IMR-90 (cell line): ENCODE results near the gene C12orf57. TPM values are rescaled to one million over a fixed set of nuclear protein-coding genes. Genes with fewer than 3 reads are reported as not detected.

ENCODE experiments used
- ATAC-seq: fragments of 200-7000 bp; cut with Tn5 transposase; 2 replicates; pipeline ENCODE4 v1.9.1; 2020; ENCODE audit warnings: low read depth, mild to moderate bottlenecking, moderate library complexity
- BruUV-seq: library from RNA; stranded (reverse); fragments of 400-500 nt; replicated peaks from 2 replicates; lab custom pipeline; 2021; lab: Mats Ljungman, UMichigan
- CTCF ChIA-PET: fragments of 300-600 bp; formaldehyde crosslinking; extraction: SDS; loops from one replicate; lab custom pipeline; 2021; ENCODE audit warnings: antibody characterized with exemption; lab: Yijun Ruan, JAX
- POLR2A ChIA-PET: fragments of 300-600 bp; sonication (Branson Sonifier 250); formaldehyde crosslinking; loops from one replicate; lab custom pipeline; 2022; ENCODE audit warnings: antibody characterized with exemption; ENCODE audit not compliant: unreplicated experiment; lab: Charles Lee
- DNase-seq: peaks from one replicate; pipeline ENCODE4 v3.0.0; 2013
- H2AFZ ChIP-seq: replicated peaks from 2 replicates; pipeline ENCODE3; 2013; ENCODE audit warnings: low read length, mild to moderate bottlenecking; ENCODE audit not compliant: poor library complexity
- H2AK5ac ChIP-seq: 2 replicates; pipeline ENCODE4 v1.6.1; 2013; ENCODE audit warnings: low read depth, low read length, inconsistent platforms
- H2AK9ac ChIP-seq: replicated peaks from 2 replicates; pipeline ENCODE3; 2013; ENCODE audit warnings: mild to moderate bottlenecking, low read depth, low read length, moderate library complexity; ENCODE audit not compliant: poor library complexity
- H2BK120ac ChIP-seq: 2 replicates; pipeline ENCODE4 v1.6.1; 2013; ENCODE audit warnings: low read depth, low read length, inconsistent platforms
- H2BK15ac ChIP-seq: 3 replicates; pipeline ENCODE4 v1.6.1; 2013; ENCODE audit warnings: low read depth, low read length, inconsistent platforms
- H2BK20ac ChIP-seq: 2 replicates; pipeline ENCODE4 v1.6.1; 2013; ENCODE audit warnings: low read depth, mild to moderate bottlenecking, inconsistent platforms, low read length, moderate library complexity
- H2BK5ac ChIP-seq: 2 replicates; pipeline ENCODE4 v1.6.1; 2013; ENCODE audit warnings: mild to moderate bottlenecking, low read depth, low read length, inconsistent platforms; ENCODE audit not compliant: poor library complexity, severe bottlenecking
- H3K14ac ChIP-seq: replicated peaks from 2 replicates; pipeline ENCODE4 v1.6.1; 2013; ENCODE audit warnings: low read depth, low read length, inconsistent platforms
- H3K18ac ChIP-seq: 2 replicates; pipeline ENCODE4 v1.6.1; 2013; ENCODE audit warnings: low read depth, low read length, control low read depth
- H3K23ac ChIP-seq: 2 replicates; pipeline ENCODE4 v1.6.1; 2013; ENCODE audit warnings: low read depth, low read length, inconsistent platforms
- H3K27ac ChIP-seq: 2 replicates; pipeline ENCODE4 v1.5.1; 2013; ENCODE audit warnings: mild to moderate bottlenecking, control low read depth, low read length; ENCODE audit not compliant: insufficient read depth
- H3K27me3 ChIP-seq: 2 replicates; pipeline ENCODE4 v1.6.1; 2013; ENCODE audit warnings: low read length; ENCODE audit not compliant: control insufficient read depth, insufficient read depth
- H3K36me3 ChIP-seq: 2 replicates; pipeline ENCODE4 v1.6.1; 2013; ENCODE audit warnings: low read length, mixed read lengths; ENCODE audit not compliant: control insufficient read depth, insufficient read depth
- H3K4ac ChIP-seq: 2 replicates; pipeline ENCODE4 v1.6.1; 2013; ENCODE audit warnings: low read depth, low read length, inconsistent platforms
- H3K4me1 ChIP-seq: 2 replicates; pipeline ENCODE4 v1.6.1; 2013; ENCODE audit warnings: low read length, mixed read lengths; ENCODE audit not compliant: control insufficient read depth, insufficient read depth
- H3K4me2 ChIP-seq: 2 replicates; pipeline ENCODE4 v1.6.1; 2013; ENCODE audit warnings: low read depth, mild to moderate bottlenecking, control low read depth, low read length, moderate library complexity
- H3K4me3 ChIP-seq: 2 replicates; pipeline ENCODE4 v1.5.1; 2013; ENCODE audit warnings: low read depth, mild to moderate bottlenecking, control low read depth, low read length, moderate library complexity; ENCODE audit not compliant: insufficient read depth
- H3K56ac ChIP-seq: 2 replicates; pipeline ENCODE4 v1.6.1; 2013; ENCODE audit warnings: low read length, inconsistent platforms; ENCODE audit not compliant: insufficient read depth; ENCODE audit errors: extremely low read depth
- H3K79me1 ChIP-seq, 2 experiments: 2 replicates each; pipeline ENCODE4 v1.6.1; 2013; ENCODE audit warnings: low read length in 2 of 2, inconsistent platforms in 1 of 2, low read depth in 1 of 2
- H3K9ac ChIP-seq: 2 replicates; pipeline ENCODE4 v1.6.1; 2013; ENCODE audit warnings: low read depth, low read length, control low read depth
- H3K9me1 ChIP-seq: 2 replicates; pipeline ENCODE4 v1.6.1; 2013; ENCODE audit warnings: low read length, inconsistent platforms; ENCODE audit not compliant: insufficient read depth
- H3K9me3 ChIP-seq: 2 replicates; pipeline ENCODE4 v1.6.1; 2013; ENCODE audit warnings: low read length; ENCODE audit not compliant: control insufficient read depth, insufficient read depth
- H4K20me1 ChIP-seq: 2 replicates; pipeline ENCODE4 v1.6.1; 2013; ENCODE audit warnings: low read length, inconsistent platforms; ENCODE audit not compliant: insufficient read depth
- H4K5ac ChIP-seq: 2 replicates; pipeline ENCODE4 v1.6.1; 2013; ENCODE audit warnings: mild to moderate bottlenecking, low read depth, low read length, control low read depth
- H4K8ac ChIP-seq, 2 experiments: 2 replicates each; pipeline ENCODE4 v1.6.1; 2013; ENCODE audit warnings: low read depth in 2 of 2, low read length in 2 of 2, control low read depth in 1 of 2, inconsistent platforms in 1 of 2
- H4K91ac ChIP-seq: 2 replicates; pipeline ENCODE4 v1.6.1; 2013; ENCODE audit warnings: low read depth, low read length, inconsistent platforms; ENCODE audit not compliant: insufficient read depth
- CEBPB ChIP-seq: IDR thresholded peaks from 2 replicates; pipeline ENCODE4 v1.6.1; 2012; ENCODE audit warnings: low read depth, low read length, improper control_type of control experiment
- CTCF ChIP-seq: conservative IDR thresholded peaks from 2 replicates; pipeline ENCODE4 v1.5.1; 2012; ENCODE audit warnings: mild to moderate bottlenecking, low read depth, low read length, improper control_type of control experiment
- FOS ChIP-seq: fragments of 150-350 bp; IDR thresholded peaks from 2 replicates; pipeline ENCODE4 v1.6.1; 2016; ENCODE audit warnings: low read depth, low read length
- MAZ ChIP-seq: IDR thresholded peaks from 2 replicates; pipeline ENCODE4 v1.6.1; 2012; ENCODE audit warnings: low read depth, mild to moderate bottlenecking, low read length, improper control_type of control experiment, moderate library complexity, borderline replicate concordance
- MXI1 ChIP-seq: IDR thresholded peaks from 2 replicates; pipeline ENCODE4 v1.6.1; 2012; ENCODE audit warnings: low read depth, mild to moderate bottlenecking, low read length, moderate library complexity, borderline replicate concordance
- POLR2A ChIP-seq: IDR thresholded peaks from 2 replicates; pipeline ENCODE4 v1.6.1; 2012; ENCODE audit warnings: mild to moderate bottlenecking, low read depth, low read length
- RAD21 ChIP-seq: IDR thresholded peaks from 2 replicates; pipeline ENCODE4 v1.6.1; 2012; ENCODE audit warnings: low read length, improper control_type of control experiment
- RCOR1 ChIP-seq: IDR thresholded peaks from 2 replicates; pipeline ENCODE4 v1.6.1; 2012; ENCODE audit warnings: mild to moderate bottlenecking, low read length, improper control_type of control experiment; ENCODE audit not compliant: insufficient replicate concordance
- RFX5 ChIP-seq: IDR thresholded peaks from 2 replicates; pipeline ENCODE4 v1.8.0; 2012; ENCODE audit warnings: low read depth, mild to moderate bottlenecking, low read length, moderate library complexity
- SMC3 ChIP-seq: fragments of 150-350 bp; IDR thresholded peaks from 2 replicates; pipeline ENCODE4 v1.6.1; 2016; ENCODE audit warnings: low read depth, mild to moderate bottlenecking, antibody characterized with exemption, low read length, moderate library complexity
- WGBS, 2 experiments: methylation state at CpG; one replicate each; pipeline versions ENCODE4 v1.1.5 to v1.1.7; 2013; ENCODE audit warnings: missing lambda C conversion rate in 2 of 2; ENCODE audit not compliant: insufficient read length in 1 of 2; ENCODE audit errors: extremely low coverage in 2 of 2; 5-methylcytosine and 5-hydroxymethylcytosine counted together
- dilution Hi-C: fragments of 300-500 bp; cut with HindIII; formaldehyde crosslinking; loops from one replicate; pipeline ENCODE4 v1.14.3; 2018; ENCODE audit warnings: low sequenced_read_pairs; ENCODE audit not compliant: unreplicated experiment
- in situ Hi-C: fragments of 300-500 bp; cut with MboI; formaldehyde crosslinking; loops from 3 replicates; pipeline ENCODE4 v1.14.3; 2019; ENCODE audit warnings: low sequenced_read_pairs, inconsistent platforms, mixed read lengths
- intact Hi-C: fragments of 100-400 bp; cut with micrococcal nuclease; formaldehyde crosslinking; loops from 2 replicates; pipeline ENCODE4 v1.10.0; 2022
- polyA plus RNA-seq, 3 experiments: library from polyadenylated mRNA; depleted of rRNA; stranded (reverse); fragments of >200 nt; gene quantifications; 2 replicates each; pipeline ENCODE4 v1.2.3, GENCODE V29; 2012; ENCODE audit warnings: low replicate concordance in 1 of 3
- total RNA-seq: library from RNA; depleted of rRNA; stranded (reverse); fragments of >200 nt; gene quantifications from 2 replicates; pipeline ENCODE4 v1.2.3, GENCODE V29; 2012

C12orf57 gene
- total and polyA plus RNA-seq, 2 of the 4 experiments (the other 2 are of a cell fraction): 238 to 530 TPM

DNA sequence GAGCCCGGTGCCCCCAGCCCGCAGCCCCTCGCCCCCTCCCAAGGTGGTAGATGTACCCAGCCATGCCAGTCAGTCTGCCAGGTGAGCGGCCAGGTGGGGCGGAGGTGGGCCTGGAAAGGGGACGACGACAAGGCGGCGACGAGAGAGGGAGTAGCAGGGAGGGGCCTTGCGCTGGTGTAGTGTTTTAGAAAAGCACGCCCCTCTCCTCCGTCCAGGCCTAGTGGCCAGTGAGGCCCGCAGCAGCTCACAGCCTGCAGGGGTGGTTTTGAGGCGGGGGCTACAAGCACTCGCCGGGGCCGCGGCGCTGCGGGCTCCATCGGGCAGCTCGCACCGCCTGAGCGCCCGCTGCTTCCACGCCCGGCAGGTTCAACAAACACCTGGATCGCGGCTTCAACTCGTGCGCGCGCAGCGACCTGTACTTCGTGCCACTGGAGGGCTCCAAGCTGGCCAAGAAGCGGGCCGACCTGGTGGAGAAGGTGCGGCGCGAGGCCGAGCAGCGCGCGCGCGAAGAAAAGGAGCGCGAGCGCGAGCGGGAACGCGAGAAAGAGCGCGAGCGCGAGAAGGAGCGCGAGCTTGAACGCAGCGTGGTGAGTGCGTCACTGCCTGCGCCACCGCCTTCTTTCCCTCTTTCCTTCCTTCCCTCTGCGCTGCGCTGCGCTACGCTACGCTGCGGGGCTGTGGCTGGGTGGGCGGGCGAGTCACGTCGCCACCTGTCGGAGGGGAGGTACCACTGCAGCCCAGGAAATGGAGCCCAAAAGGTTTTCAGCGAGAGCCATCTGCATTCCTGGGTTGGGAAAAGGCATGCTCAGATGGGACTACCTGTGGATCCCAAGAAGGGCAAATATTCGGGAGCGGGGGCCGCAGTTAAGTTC lies 6.1 kb upstream of the C12orf57 start:
- peaks cover 13 to 65% of the 10 kb centered on the region in 2 experiments; a peak in 3 of 4 replicates for H3K79me1 ChIP-seq
- no peak overlapping the region for H2BK120ac ChIP-seq
- peak overlapping the region; percentile 69 for H2AK5ac ChIP-seq
- peak overlapping the region; percentile 13 to 86 for H4K8ac ChIP-seq
- no peak overlapping the region for H3K18ac ChIP-seq
- H3K14ac ChIP-seq: peak overlapping the region; percentile 31
- H3K27ac ChIP-seq: peak overlapping the region; percentile 69
- peak overlapping the region; percentile 27 for H4K5ac ChIP-seq
- DNase-seq (peak; percentile 92), ATAC-seq (peak; percentile 89)
- H2BK15ac ChIP-seq: no peak overlapping the region
- H2BK20ac ChIP-seq: no peak overlapping the region
- peaks cover 10% of the 10 kb centered on the region for H3K4me1 ChIP-seq
- in situ Hi-C loops (no loop called here), dilution Hi-C loops (no loop called here), intact Hi-C loops (loop anchor here (1.0 kb wide), 1 partner anchor 13 kb away; no protein-coding TSS in a partner anchor)
- H3K56ac ChIP-seq: no peak overlapping the region
- peak; percentile 96 for TF ChIP-seq CTCF
- TF ChIP-seq RCOR1: no peak
- TF ChIP-seq RAD21: peak; percentile 62
- TF ChIP-seq RFX5: no peak
- TF ChIP-seq POLR2A: peak; percentile 35; the same call in 1 of the 2 replicates
- TF ChIP-seq SMC3: peak; percentile 70
- no peak for TF ChIP-seq FOS
- no peak for TF ChIP-seq MXI1
- TF ChIP-seq CEBPB: no peak
- TF ChIP-seq MAZ: peak; percentile 59; the same call in 1 of the 2 replicates
- ChIA-PET POLR2A (interaction anchor here (0.5 to 0.6 kb wide), 2 partner anchors 12 to 47 kb away, joined by 3 read pairs; no protein-coding TSS in a partner anchor), CTCF (interaction anchor here (0.5 to 0.9 kb wide), 2 partner anchors 14 to 69 kb away, joined by 3 to 5 read pairs; no protein-coding TSS in a partner anchor)
- peak overlapping the region; percentile 31 for H2BK5ac ChIP-seq
- H3K9ac ChIP-seq: peak overlapping the region; percentile 67
- H3K9me3 ChIP-seq: no peaks in the 10 kb centered on the region
- no peaks in the 10 kb centered on the region for H3K27me3 ChIP-seq
- H3K4ac ChIP-seq: peak overlapping the region; percentile 77
- peaks cover 68% of the 10 kb centered on the region for H3K36me3 ChIP-seq
- peak overlapping the region; percentile 64 for H4K91ac ChIP-seq
- H3K23ac ChIP-seq: 0 out of 2 replicates have a peak overlapping the region, but pooled peaks have one; percentile 44
- H3K4me3 ChIP-seq: peak overlapping the region; percentile 46
- 4% methylated on average over 40 of the region's 80 CpGs; no CpG with 5 or more reads in 1 of the 2 experiments for WGBS, 2 experiments
- no TSS peak for BruUV-seq
- peak overlapping the region; percentile 93 for H2AFZ ChIP-seq
- H3K4me2 ChIP-seq: peak overlapping the region; percentile 72
- H3K9me1 ChIP-seq: peaks cover 5% of the 10 kb centered on the region; the same call in 1 of the 2 replicates
- H2AK9ac ChIP-seq: peak overlapping the region; percentile 96
- H4K20me1 ChIP-seq: peaks cover 23% of the 10 kb centered on the region; the same call in 1 of the 2 replicates
